LHCN-M2 (cell line): ENCODE data around the gene FAM83E. TPM values are rescaled to one million over a fixed set of nuclear protein-coding genes. Genes with fewer than 3 reads are reported as not detected.
A peak's percentile ranks its signal among the peaks of the same experiment; 100 is the strongest.
"Not testable (repeated sequence)": the region's sequence is repeated elsewhere in the genome, so short reads cannot be mapped to it uniquely, and the experiment has no call there.

ENCODE experiments used
- DNase-seq: peaks from one replicate; pipeline ENCODE4 v3.0.0-alpha.2; 2012; ENCODE audit warnings: low read depth
- polyA plus RNA-seq: library from polyadenylated mRNA; unstranded; fragments of >200 nt; gene quantifications from one replicate; pipeline ENCODE4 v1.2.1, GENCODE V29; 2012; ENCODE audit warnings: missing spikeins
- total RNA-seq: library from RNA; depleted of rRNA; stranded (reverse); fragments of >200 nt; gene quantifications from 2 replicates; pipeline ENCODE4 v1.2.3, GENCODE V29; 2014; rRNA removed

The FAM83E gene
- not detected in 2 replicates for total RNA-seq
- not detected for polyA plus RNA-seq

- DNase-seq, result no peak
Measured at GRCh38 chr19:48614436-48615230, at the start of gene FAM83E. Gene FAM83E (minus strand): TSS chr19:48615076. CDS start chr19:48613372, 1,704 bp downstream.

DNA sequence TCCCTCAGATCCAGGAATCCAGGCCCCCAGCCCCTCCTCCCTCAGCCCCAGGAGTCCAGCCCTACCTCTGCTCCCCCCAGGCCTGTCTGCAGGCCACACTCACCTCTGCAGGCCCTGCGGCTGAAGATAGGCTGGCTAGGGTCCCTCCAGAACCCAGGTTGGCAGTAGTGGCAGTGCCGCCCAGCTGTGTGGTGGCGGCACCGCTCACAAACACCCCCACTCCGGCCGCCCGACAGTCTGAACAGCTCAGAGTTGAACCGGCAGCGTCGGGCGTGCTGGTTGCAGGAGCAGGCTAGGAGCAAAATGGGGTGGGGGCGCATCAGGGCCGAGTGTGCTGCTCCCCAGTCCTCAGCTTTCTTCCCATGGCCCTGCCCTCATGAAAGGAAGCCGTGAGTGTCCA lies 49.6 kb upstream of the FAM83E start:
- no peak for DNase-seq

DNA sequence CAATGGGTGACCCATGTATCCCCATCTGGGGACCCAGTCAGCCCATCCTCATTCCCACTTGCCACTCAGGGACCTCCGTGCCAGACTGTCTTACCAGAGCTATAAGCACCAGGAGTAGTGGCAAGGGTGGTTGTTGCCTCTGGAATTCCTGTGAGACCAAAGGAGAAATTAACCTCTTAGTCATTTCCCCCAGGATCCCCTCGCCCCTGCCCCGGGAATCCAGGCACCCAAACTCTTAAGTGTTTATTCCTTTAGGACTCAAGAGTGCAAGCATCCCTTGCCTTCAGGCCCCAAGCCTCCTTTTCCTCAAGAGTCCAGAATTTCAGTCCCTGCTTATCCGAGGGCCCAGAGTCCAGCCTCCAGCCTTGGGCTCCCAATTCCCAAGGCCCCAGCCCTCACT lies 48.8 kb upstream of the FAM83E start:
- DNase-seq, result no peak

- DNase-seq, result no peak
Measured at GRCh38 chr19:48661711-48662090, 46.8 kb upstream of the FAM83E start.

DNA sequence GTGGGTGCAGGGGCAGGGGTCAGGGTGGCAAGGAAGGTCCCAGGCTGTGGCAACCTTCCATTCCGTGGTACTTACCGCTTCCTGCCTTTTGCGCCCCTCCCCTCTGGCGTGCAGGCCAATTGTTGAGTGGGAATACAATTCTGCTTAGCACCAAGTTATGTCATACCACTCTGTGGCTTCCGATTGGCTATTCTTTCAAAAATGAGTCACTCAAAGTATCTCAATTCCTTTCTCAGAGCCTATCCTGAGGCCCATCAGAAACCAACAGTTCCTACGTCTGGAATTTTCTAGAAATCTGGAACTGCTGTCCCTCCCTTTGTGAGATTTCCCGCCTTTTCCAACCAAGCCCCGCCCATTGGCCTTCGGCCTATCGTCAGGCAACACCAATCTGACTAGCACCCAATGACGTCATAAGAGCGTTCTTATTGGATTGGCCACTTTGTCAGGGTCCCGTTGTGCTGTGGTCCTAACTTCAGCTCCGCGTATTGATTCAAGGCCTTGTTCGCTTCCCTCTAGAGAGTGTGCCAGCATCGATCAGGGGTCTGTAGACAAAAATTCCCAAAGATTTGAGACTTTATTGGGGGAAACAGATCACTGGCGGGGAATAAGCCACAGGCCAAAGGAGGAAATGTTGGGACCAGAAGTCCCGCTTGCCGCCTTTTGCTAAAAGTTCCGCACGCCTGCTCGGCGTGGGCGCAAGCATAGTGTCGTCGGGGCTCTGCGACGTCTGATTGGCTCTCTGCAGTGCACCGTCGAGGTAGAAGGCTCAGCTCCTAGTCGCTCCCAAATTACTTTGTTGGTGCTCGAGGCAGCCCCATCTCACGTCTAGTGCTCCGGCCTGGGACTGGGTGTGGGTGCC lies 46.2 kb upstream of the FAM83E start:
- DNase-seq, result peak; percentile 94

GRCh38 chr19:48659768-48660167 lies 44.9 kb upstream of the FAM83E start:
- DNase-seq, result no peak

- DNase-seq, result no peak
Measured at GRCh38 chr19:48658483-48658882, 43.6 kb upstream of the FAM83E start.

DNA sequence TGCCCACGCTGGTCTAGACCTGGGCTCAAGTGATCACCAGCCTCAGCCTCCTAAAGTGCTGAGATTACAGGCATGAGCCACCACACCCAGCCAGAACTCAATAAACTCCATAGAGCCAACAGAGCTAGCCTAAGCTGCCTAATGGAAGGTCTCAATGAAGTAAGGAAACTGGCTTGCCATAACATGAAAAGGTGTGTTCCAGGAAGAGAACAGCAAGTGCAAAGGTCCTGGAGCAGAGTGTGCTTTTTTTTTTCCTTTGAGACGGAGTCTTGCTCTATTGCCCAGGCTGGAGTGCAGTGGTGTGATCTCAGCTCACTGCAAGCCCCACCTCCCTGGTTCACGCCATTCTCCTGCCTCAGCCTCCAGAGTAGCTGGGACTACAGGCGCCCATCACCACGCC lies 43.0 kb upstream of the FAM83E start:
- not testable (repeated sequence) for DNase-seq

DNA sequence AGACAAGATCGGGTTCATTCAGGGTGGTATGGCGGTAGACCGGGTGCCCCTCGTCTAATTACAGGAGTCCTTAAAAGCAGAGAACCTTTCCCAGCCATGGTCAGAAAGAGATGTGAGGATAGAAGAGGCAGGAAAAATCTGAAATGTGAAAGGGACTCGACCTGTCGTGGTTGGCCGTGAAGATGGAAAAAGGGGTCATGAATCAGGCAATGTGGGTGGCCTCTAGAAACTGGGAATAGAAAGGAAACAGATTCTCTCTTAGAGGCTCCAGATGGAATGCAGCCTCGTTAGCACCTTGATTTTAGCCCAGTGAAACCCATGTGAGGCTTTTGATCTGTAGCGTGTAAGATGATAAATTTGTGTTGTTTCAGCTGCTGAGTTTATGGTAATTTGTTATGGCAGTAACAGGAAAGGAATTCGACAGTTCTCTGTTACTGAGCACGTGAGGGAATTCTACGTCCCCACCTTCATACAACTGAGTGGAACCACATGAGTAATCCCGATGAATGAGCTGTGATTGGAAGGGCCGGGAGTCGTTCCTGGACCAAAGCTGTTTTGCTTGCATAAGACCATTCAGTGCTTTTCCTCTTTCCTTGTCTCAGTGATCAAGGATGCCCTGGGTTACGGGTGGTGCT lies 42.1 kb upstream of the FAM83E start:
- peak; percentile 100 for DNase-seq

- no peak for DNase-seq
Measured at GRCh38 chr19:48654299-48655059, 39.6 kb upstream of the FAM83E start.

DNA sequence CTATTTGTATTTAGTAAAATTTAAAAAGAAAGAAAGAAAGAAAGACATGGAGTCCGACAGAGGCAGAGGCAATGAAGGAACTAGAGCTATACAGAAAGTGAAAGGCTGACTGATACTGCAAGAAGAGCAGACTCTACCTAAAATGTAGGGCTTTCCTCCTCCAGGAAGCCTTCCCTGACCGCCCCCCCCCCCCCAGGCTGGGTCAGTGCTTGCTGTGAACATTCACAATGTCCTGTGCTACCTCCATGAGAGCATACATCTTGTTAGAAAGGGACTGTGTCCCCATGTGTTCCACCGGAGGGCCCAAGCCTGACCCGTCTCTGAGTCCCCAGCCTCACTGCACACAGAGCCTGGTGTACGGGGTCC lies 36.8 kb upstream of the FAM83E start:
- no peak for DNase-seq

DNA sequence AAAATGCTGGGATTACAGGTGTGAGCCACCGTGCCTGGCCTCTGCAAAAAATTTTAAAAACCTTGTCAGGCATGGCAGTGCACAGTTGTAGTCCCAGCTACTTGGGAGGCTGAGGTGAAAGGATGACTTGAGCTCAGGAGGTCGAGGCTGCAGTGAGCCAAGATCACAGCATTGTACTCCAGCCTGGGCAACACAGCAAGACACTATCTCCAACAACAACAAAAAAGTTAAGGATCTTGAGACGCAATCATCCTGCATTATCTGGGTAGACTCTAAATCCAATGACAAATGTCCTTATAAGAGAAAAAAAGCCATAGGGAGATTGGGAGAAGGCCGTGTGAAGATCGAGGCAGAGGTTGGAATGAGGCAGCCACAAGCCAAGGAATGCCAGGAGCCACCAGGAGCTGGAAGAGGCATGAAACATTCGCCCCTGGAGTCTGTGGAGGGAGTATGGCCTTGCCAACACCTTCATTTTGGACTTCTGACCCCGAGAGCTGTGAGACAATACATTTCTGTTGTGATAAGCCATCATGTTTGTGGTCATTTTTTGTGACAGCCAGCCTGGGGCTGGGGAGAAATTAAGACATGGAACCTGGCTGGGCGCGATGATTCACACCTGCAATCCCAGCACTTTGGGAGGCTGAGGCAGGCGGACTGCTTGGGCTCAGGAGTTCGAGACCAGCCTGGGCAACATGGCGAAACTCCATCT lies 36.3 kb upstream of the FAM83E start:
- no peak for DNase-seq

DNA sequence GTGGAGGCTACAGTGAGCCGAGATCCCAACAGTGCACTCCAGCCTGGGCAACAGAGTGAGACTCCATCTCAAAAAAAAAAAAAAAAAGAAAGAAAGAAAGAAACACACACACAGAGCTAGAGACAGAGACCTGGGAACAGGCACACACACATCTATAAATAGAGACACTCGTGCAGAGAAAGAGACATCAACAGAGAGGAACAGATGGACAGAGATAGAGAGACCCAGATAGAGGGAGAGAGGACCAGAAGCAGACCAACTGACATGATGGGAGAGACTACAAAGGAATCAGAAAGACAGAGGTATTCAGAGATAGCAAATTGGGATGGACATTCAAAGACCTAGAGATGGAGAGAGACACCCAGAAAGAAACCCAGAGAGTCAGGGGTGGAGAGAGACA lies 33.3 kb upstream of the FAM83E start:
- no peak for DNase-seq

DNA sequence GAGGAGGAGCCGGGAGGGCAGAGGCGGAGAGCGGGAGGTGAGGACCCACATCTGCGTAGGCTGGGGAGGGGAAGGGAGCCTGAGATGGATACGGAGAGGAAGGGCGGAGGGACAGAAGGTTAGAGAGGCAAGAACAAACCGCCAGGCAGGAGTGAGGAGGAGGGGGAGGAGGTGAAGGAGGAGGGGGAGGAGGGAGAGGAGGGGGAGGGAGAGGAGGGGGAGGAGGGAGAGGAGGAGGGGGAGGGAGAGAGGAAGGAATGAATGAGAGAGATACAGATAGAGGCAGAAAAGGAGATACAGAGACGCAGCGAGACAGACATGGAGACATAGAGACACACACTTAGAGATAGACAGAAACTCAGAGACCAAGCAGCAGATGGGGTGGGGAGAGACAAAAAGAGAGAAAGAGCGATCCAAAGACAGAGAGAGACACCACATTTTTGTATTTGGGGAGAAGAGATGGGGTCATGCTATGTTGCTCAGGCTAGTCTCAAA lies 31.9 kb upstream of the FAM83E start:
- DNase-seq, result no peak

DNA sequence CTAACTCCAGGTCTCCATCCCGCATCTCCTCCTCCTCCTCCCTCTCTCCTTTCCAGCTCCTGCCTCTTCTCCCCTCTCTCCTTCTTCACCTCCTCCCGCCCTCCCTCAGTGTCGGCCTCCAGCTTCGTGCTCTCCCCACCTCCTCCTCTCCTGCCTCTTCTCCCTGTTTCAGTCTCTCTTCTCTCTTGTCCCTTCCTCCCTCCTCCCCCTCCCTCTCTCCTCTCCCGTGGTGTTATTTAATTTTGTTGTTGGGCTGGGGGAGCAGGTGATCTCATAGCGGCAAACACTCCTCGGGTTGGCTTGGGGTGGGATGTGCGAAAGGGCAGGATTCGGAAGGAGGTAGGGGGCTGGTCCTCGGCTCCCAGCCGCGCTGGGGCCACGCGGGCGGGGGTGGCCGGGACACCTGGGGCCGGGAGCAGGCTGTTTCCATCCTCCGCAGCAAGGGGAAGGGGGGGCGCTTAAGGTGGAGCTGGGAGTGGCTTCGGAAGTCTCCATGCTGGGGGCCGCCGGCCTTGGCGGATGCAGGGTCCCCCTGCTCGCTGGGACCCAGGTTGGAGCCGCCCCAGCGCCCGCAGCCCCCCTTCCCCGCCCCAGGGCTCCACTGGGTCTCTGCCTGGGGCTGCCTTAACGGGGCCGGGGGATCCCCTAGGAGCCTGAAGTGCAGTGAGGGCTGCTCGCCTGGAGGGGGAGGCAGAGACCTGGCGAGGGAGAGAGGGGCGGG lies 31.3 kb upstream of the FAM83E start, which contains the start of gene CA11:
Gene CA11, minus strand, starts transcription at position 187 of the 721 bp plus-strand sequence. CDS start 555 bp downstream, outside the sequence.
- DNase-seq, result peak; percentile 78

DNA sequence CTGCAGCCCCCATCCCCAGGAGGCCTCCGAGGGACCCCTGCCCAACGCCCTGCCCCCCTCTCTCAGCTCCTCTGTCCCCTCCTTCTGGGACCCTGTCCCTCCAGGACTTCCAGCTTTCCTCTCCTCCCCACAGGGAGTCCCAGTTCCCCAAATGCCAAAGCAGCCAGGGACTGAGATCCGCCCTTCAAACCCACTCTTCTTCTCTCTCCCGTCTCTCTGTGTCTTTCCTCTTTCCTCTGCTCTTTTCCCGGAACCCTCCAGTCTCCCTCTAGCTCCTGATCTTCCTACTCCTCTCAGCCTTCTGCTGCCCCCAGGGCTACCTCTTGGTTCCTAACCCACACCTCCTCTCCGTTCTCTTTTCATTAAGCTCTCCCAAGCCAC lies 30.7 kb upstream of the FAM83E start:
- DNase-seq, result no peak

DNA sequence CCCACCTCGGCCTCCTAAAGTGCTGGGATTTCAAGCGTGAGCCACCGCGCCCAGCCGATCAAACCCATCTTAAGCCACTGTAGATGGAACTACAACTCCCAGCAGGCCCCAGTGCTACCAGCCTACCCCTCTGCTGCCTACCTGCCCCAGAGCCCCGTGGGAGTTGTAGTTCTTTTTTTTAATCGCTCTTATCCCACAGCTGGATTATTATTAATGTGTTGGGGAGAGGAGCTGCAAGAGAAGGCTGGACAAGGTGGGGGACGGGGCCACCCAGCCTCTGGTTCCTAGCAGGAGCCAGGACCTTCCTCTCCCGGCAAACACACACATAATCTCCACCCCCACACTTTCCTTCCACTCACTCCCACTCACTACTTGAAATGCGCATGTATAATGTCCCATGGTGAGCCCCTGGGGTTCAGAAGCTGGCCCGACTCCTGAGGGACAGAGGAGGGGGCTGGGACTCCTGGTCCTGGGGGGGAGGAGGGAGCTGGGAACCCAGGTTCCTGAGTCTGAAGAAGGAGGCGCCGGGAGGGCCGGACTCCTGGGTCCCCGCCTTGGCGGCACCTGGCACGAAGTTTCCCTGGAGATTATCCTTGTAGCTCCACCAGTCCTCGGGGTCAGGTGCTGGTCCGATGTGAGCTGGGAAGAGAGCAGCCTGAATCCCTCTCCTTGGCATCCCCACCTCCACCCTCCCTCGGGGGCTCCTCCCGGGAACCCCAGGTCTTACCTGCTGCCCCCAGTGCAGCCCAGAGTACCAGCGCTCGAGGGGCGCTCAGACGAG lies 30.2 kb upstream of the FAM83E start:
- peak; percentile 57 for DNase-seq

DNA sequence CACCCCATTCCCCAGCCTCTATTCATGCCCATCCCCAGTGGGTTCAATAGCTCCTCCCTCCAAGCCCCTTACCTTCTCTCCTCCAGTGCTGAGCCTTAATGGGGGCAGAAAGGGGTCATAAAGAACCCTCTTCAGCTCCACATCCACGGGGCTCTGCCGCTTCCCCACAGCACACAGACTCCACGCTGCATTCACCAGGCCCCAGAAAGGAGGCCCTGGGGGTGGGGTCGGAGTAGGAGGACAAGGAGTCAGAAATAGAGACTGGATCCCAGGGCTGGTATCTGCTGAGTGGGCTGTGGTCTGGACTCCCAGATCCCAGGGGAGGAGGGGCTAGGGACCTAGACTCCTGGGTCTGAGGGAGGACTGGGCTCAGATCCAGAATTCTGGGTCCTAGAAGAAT lies 29.5 kb upstream of the FAM83E start:
- no peak for DNase-seq

GRCh38 chr19:48642862-48643261 lies 28.0 kb upstream of the FAM83E start:
- no peak for DNase-seq
